ENCODE results near the gene MCOLN1. TPM values are rescaled to one million over a fixed set of nuclear protein-coding genes. Genes with fewer than 3 reads are reported as not detected.

Gene MCOLN1
- total and polyA plus RNA-seq, 9 of the 15 experiments (the other 6 are each of a cell fraction or from before 2014, with no cell fraction given) = 0.25 to 15.4 (median 7.1) TPM

- TF ChIP-seq ARID3B (CRISPR knock-in tag; IDR thresholded peaks at IDR 0.05; ENCODE audit: borderline replicate concordance) (no peak), ZNF512 (tag; IDR thresholded peaks at IDR 0.05) (no peak)
Measured at GRCh38 chr19:7541828-7542443, 19.5 kb downstream of the MCOLN1 start (continued).

- H3K4me3 ChIP-seq = no peak overlapping the region
- H3K9me1 ChIP-seq (ENCODE audit: control insufficient read depth, insufficient read depth, low read length) = no peaks in the 10 kb centered on the region
- WGBS (ENCODE audit: insufficient coverage, low coverage, missing lambda C conversion rate) = 97% methylated on average over 22 of the region's 24 CpGs
- H3K4me2 ChIP-seq (ENCODE audit: insufficient read depth, low read length) = no peak overlapping the region
- peaks cover 5 to 38% of the 10 kb centered on the region in 2 experiments; a peak in 3 of 5 replicates for H3K4me1 ChIP-seq (replicated peaks in 1 of 2; ENCODE audit: control insufficient read depth in 2 of 2, insufficient read depth in 2 of 2, low read length in 2 of 2)
- H3K27ac ChIP-seq (ENCODE audit: extremely low read depth, low read depth, low read length) = no peak overlapping the region
- no peak for DNase-seq (ENCODE audit: extremely low read depth in 1 of 4, low spot score in 3 of 4)
- CTCF ChIA-PET (ENCODE audit: low intra/inter-chr PET ratio) = no interaction called here
- no TSS peak for BruUV-seq (replicated peaks)
- no peaks in the 10 kb centered on the region for H4K20me1 ChIP-seq (replicated peaks; ENCODE audit: control insufficient read depth, insufficient read depth, low read length)
- H3K9me3 ChIP-seq (replicated peaks; ENCODE audit: control insufficient read depth, insufficient read depth, low read depth, low read length) = no peaks in the 10 kb centered on the region
- H3K79me2 ChIP-seq (ENCODE audit: control insufficient read depth, insufficient read depth, low read length) = no peaks in the 10 kb centered on the region
- POLR2A ChIA-PET = no interaction called here
- no peak for FAIRE-seq
- intact Hi-C loops (cut with micrococcal nuclease) = no loop called here
- H3K36me3 ChIP-seq (ENCODE audit: control insufficient read depth, insufficient read depth, low read length) = peaks cover 13% of the 10 kb centered on the region; the same call in 1 of the 3 replicates
- no peak for ATAC-seq
- TF ChIP-seq FOXJ3 (CRISPR knock-in tag; IDR thresholded peaks at IDR 0.05) (no peak), NR2C2 (CRISPR knock-in tag; IDR thresholded peaks at IDR 0.05) (no peak), NR2C2 (tag; IDR thresholded peaks at IDR 0.05) (0 out of 2 replicates have a peak, but pooled peaks have one; percentile 13)
- H3K27me3 ChIP-seq (ENCODE audit: control insufficient read depth in 2 of 2, insufficient read depth in 2 of 2, low read length in 2 of 2) = no peaks in the 10 kb centered on the region
- H3K9ac ChIP-seq (ENCODE audit: insufficient read depth in 1 of 2, low read depth in 2 of 2, low read length in 2 of 2) = no peak overlapping the region
- in situ Hi-C loops (cut with MboI) = no loop called here
- no peak overlapping the region for H2AFZ ChIP-seq (ENCODE audit: low read depth, low read length)
Measured at GRCh38 chr19:7542556-7543348, 20.3 kb downstream of the MCOLN1 start.

All from K562 (cell line).